ENCODE measurements around the gene PIM1.

Gene PIM1

DNA sequence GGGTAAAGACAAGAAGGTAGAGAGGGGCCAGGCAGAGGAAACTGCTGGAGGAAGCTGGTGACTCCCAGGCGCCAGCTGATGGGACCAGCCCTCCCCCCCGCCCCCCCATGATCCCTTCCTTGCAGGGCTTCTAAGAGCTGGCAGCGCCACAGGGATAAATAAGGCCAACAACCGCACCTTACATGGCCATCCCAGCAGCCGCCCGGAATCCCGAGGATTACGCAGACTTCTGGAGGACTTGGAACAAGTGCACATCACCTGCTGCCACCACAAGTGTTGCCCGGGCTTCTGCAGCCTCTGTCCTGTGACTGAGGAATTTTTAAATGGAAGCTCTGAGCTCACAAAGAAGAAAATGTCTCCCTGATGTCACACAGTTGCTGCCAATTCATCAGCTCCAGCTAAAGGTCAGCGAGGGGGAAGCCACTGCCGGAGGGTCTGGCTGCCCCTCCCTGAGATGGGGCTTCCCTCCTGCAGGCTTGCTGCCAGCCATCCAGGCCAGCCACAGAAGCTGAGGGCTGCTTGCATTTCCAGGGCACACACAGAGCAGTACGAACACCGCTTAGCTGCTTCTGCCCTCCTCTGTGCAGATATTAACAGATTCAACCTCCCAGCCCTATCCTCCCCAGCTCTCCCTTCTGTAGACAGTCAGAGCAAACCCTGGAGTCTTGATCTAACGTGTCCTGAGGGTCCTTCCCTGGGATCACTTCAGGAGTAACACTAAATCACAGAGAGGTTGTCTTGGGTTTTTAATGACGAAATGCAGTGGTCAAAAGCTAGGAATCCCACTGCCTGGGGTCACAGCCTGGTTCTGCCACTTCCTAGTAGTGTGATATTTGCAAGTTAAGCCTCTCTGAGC lies 38.6 kb upstream of the PIM1 start:
- CTCF ChIA-PET: interaction anchor here (0.9 to 2.8 kb wide), 6 partner anchors 10 to 113 kb away, joined by 3 to 11 read pairs (median 4); no protein-coding TSS in a partner anchor
- DNase-seq (ENCODE audit: low read depth, low spot score): no peak
- no peak overlapping the region for H3K4me3 ChIP-seq (ENCODE audit: low read depth, low read length)
- POLR2A ChIA-PET: interaction anchor here (0.6 to 1.4 kb wide), 4 partner anchors 13 to 40 kb away, joined by 3 to 7 read pairs (median 4); partner anchors contain the start of gene PIM1
- TF ChIP-seq, protein P1, sequence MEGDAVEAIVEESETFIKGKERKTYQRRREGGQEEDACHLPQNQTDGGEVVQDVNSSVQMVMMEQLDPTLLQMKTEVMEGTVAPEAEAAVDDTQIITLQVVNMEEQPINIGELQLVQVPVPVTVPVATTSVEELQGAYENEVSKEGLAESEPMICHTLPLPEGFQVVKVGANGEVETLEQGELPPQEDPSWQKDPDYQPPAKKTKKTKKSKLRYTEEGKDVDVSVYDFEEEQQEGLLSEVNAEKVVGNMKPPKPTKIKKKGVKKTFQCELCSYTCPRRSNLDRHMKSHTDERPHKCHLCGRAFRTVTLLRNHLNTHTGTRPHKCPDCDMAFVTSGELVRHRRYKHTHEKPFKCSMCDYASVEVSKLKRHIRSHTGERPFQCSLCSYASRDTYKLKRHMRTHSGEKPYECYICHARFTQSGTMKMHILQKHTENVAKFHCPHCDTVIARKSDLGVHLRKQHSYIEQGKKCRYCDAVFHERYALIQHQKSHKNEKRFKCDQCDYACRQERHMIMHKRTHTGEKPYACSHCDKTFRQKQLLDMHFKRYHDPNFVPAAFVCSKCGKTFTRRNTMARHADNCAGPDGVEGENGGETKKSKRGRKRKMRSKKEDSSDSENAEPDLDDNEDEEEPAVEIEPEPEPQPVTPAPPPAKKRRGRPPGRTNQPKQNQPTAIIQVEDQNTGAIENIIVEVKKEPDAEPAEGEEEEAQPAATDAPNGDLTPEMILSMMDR (IDR thresholded peaks at IDR 0.05; ENCODE audit: insufficient read depth, low read length, missing control alignments): no peak

DNA sequence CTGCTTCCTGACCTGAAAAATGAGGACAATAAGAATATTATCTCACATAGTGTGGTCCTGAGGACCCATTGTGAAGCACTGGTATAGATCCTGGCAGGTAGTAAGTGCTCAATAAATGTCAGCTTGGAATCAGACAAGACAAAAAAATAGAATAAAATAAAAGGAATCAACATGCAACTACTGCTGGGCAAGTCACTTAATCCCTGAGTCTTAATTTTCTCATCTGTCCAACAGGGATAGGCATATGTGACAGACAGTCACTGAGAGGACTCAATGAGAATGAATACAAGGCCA lies 38.0 kb upstream of the PIM1 start:
- ChIA-PET CTCF (interaction anchor here (2.0 to 2.8 kb wide), 2 partner anchors 9 to 81 kb away, joined by 10 to 11 read pairs; no protein-coding TSS in a partner anchor), POLR2A (no interaction called here)
- TF ChIP-seq, protein P1 (IDR thresholded peaks at IDR 0.05; ENCODE audit: insufficient read depth, low read length, missing control alignments): no peak
- no peak for DNase-seq (ENCODE audit: low read depth, low spot score)
- no peak overlapping the region for H3K4me3 ChIP-seq (ENCODE audit: low read depth, low read length)

DNA sequence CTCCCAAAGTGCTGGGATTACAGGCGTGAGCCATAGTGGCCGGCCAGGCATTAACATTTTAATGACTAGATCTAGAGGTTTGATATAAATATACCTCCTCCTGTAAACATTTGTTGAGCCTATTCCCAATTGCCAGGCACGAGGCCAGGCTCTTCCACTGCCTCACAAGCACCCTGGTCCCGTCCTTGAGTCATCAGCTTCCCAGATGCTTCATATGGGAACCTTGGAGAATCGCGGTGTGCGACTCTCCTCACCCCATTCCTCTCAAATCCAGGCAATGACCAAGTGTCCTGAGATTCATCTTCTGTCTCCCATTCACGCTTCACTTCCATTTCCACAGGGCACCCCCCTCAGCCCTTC lies 35.9 kb upstream of the PIM1 start:
- no peak overlapping the region for H3K4me3 ChIP-seq (ENCODE audit: low read depth, low read length)
- CTCF ChIA-PET: interaction anchor here (1.1 to 1.5 kb wide), 2 partner anchors 82 to 116 kb away, joined by 3 to 8 read pairs; no protein-coding TSS in a partner anchor
- peak; percentile 92 for DNase-seq (ENCODE audit: low read depth, low spot score)
- TF ChIP-seq, protein P1 (IDR thresholded peaks at IDR 0.05; ENCODE audit: insufficient read depth, low read length, missing control alignments): no peak
- POLR2A ChIA-PET: interaction anchor here (0.8 to 1.9 kb wide), 4 partner anchors 10 to 75 kb away, joined by 3 to 11 read pairs (median 6); partner anchors contain the start of gene PIM1

DNA sequence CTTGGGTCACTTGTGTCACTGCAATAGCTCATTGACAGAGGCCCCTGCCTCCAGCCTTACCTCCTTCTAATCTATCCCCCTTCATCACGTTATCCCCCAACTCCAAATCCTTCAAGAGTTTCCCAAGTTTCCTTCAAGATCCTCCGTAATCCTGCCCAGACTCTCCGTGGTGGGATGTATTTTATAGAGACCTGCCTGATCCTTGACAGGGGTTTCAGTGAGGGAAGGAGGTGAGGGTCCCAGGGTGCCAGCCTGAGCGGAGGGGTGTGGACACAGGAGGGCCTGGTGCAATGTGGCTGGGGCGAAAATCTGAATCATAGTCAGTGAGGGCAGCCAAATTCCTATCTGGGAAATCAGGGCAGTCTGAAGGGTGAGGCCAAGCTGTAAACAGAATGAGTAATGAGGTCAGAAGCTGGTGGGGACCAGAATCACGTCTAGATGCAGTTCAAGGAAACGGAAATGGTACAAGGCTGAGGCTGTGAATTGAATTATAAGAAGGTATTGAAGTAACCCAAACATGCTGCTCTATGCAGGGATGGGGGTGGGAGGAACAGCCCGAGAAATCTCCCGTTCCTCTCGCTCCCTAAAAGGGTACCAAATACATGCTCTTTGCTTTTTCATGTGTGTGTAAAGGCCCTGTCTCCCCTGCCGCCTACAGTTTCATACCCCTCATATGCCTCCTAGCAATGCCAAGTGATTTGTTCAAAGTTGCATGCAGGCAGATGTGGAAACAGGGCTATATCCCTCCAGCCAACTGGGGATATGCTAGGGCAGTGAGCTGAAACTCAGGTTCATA lies 35.4 kb upstream of the PIM1 start:
- POLR2A ChIA-PET: interaction anchor here (0.8 to 1.9 kb wide), 4 partner anchors 10 to 75 kb away, joined by 3 to 11 read pairs (median 6); partner anchors contain the start of gene PIM1

DNA sequence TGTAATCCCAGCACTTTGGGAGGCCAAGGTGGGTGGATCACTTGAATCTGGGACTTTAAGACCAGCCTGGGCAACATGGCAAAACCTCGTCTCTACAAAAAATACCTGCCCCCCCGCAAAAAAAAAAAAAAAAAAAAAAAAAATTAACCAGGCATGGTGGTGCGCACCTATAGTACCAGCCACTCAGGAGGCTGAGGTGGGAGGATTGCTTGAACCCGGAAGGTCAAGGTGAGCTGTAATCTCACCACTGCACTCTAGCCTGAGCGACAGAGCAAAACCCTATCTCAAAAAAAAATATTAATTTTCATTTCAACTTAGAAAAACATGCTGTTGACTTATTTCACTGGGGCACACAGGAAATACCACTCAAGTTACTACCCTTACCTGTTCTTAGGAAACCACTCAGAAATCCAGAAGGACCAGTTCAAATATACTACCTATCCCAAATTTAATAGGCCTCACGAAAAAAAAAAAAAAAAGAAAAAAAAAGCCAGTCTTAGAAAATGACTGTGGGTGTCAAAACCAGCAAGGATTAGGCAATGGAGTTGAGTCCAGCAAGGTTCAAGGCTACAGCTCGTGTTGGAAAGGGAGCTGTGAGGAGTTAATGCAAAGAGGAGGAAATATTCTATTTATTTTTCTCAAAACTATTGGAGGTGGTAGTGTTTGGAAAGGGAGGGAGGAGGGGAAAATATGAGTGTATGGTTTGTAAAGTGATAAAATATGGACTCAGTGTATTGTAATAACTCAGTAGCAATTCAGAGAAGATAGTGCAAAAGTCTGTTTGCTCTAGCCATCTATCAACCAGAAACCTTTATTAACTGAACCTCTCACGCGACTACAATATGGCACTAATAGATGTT lies 33.9 kb upstream of the PIM1 start:
- no peak overlapping the region for H3K4me3 ChIP-seq (ENCODE audit: low read depth, low read length)
- CTCF ChIA-PET: interaction anchor here (1.3 to 2.1 kb wide), 4 partner anchors 77 to 118 kb away, joined by 4 to 6 read pairs (median 6); no protein-coding TSS in a partner anchor
- TF ChIP-seq, protein P1 (IDR thresholded peaks at IDR 0.05; ENCODE audit: insufficient read depth, low read length, missing control alignments): no peak
- DNase-seq (ENCODE audit: low read depth, low spot score): no peak
- POLR2A ChIA-PET: no interaction called here

More for the DNA sequence above, 35.4 kb upstream of the PIM1 start:
- H3K4me3 ChIP-seq (ENCODE audit: low read depth, low read length): no peak overlapping the region; the same call in 1 of the 2 replicates
- CTCF ChIA-PET: interaction anchor here (1.1 to 1.5 kb wide), 3 partner anchors 83 to 116 kb away, joined by 3 to 8 read pairs (median 5); no protein-coding TSS in a partner anchor
- peak; percentile 94 for DNase-seq (ENCODE audit: low read depth, low spot score)
- TF ChIP-seq, protein P1 (IDR thresholded peaks at IDR 0.05; ENCODE audit: insufficient read depth, low read length, missing control alignments): no peak

All from AG04449 (cell line).